ENCODE measurements around the gene DCDC2C. TPM values are rescaled to one million over a fixed set of nuclear protein-coding genes. Genes with fewer than 3 reads are reported as not detected.

Gene DCDC2C
- total RNA-seq, 2 donors from 2014 or later, result not detected

GRCh38 chr2:3864943-3865865 is 161.8 kb downstream of the DCDC2C start:
- no peak for ATAC-seq (replicated peaks)
- Mint-ChIP-seq H3K27ac (no peak overlapping the region), H3K27me3 (no peaks in the 10 kb centered on the region), H3K4me1 (no peaks in the 10 kb centered on the region), H3K4me3 (no peak overlapping the region), H3K36me3 (ENCODE audit: low read depth) (no peaks in the 10 kb centered on the region), H3K9me3 (no peaks in the 10 kb centered on the region)

GRCh38 chr2:3867469-3867868 is 164.1 kb downstream of the DCDC2C start:
- no peaks in the 10 kb centered on the region for H3K36me3 Mint-ChIP-seq (ENCODE audit: low read depth)
- no peaks in the 10 kb centered on the region for H3K9me3 Mint-ChIP-seq
- ATAC-seq (replicated peaks), result no peak
- no peak overlapping the region for H3K27ac Mint-ChIP-seq
- H3K4me1 Mint-ChIP-seq, result no peaks in the 10 kb centered on the region
- no peak overlapping the region for H3K4me3 Mint-ChIP-seq
- no peaks in the 10 kb centered on the region for H3K27me3 Mint-ChIP-seq

- Mint-ChIP-seq H3K27ac (no peak overlapping the region), H3K4me1 (no peaks in the 10 kb centered on the region), H3K9me3 (no peaks in the 10 kb centered on the region), H3K4me3 (no peak overlapping the region), H3K27me3 (no peaks in the 10 kb centered on the region), H3K36me3 (ENCODE audit: low read depth) (no peaks in the 10 kb centered on the region)
- no peak for ATAC-seq (replicated peaks)
Observed at GRCh38 chr2:3868012-3868805, 164.8 kb downstream of the DCDC2C start.

- Mint-ChIP-seq H3K36me3 (ENCODE audit: low read depth) (no peaks in the 10 kb centered on the region), H3K27me3 (no peaks in the 10 kb centered on the region), H3K27ac (no peak overlapping the region), H3K4me1 (no peaks in the 10 kb centered on the region), H3K4me3 (no peak overlapping the region), H3K9me3 (no peaks in the 10 kb centered on the region)
- no peak for ATAC-seq (replicated peaks)
Observed at GRCh38 chr2:3870222-3870621, 166.8 kb downstream of the DCDC2C start.

GRCh38 chr2:3871002-3871401 is 167.6 kb downstream of the DCDC2C start:
- no peaks in the 10 kb centered on the region for H3K4me1 Mint-ChIP-seq
- no peaks in the 10 kb centered on the region for H3K36me3 Mint-ChIP-seq (ENCODE audit: low read depth)
- no peak overlapping the region for H3K4me3 Mint-ChIP-seq
- no peak for ATAC-seq (replicated peaks)
- H3K9me3 Mint-ChIP-seq, result no peaks in the 10 kb centered on the region
- H3K27me3 Mint-ChIP-seq, result no peaks in the 10 kb centered on the region
- no peak overlapping the region for H3K27ac Mint-ChIP-seq

- Mint-ChIP-seq H3K27ac (no peak overlapping the region), H3K4me1 (no peaks in the 10 kb centered on the region), H3K27me3 (no peaks in the 10 kb centered on the region), H3K9me3 (no peaks in the 10 kb centered on the region), H3K4me3 (no peak overlapping the region), H3K36me3 (ENCODE audit: low read depth) (no peaks in the 10 kb centered on the region)
- ATAC-seq (replicated peaks), result no peak
Observed at GRCh38 chr2:3872451-3872850, 169.1 kb downstream of the DCDC2C start.

- Mint-ChIP-seq H3K4me3 (no peak overlapping the region), H3K27ac (no peak overlapping the region), H3K36me3 (ENCODE audit: low read depth) (no peaks in the 10 kb centered on the region), H3K9me3 (peaks cover 2% of the 10 kb centered on the region), H3K27me3 (no peaks in the 10 kb centered on the region), H3K4me1 (no peaks in the 10 kb centered on the region)
- ATAC-seq (replicated peaks), result no peak
Observed at GRCh38 chr2:3873899-3874298, 170.5 kb downstream of the DCDC2C start.

- H3K27me3 Mint-ChIP-seq, result peaks cover 3% of the 10 kb centered on the region
- ATAC-seq (replicated peaks), result no peak
- peaks cover 7% of the 10 kb centered on the region for H3K9me3 Mint-ChIP-seq
- H3K4me3 Mint-ChIP-seq, result no peak overlapping the region
- no peak overlapping the region for H3K27ac Mint-ChIP-seq
- no peaks in the 10 kb centered on the region for H3K36me3 Mint-ChIP-seq (ENCODE audit: low read depth)
- no peaks in the 10 kb centered on the region for H3K4me1 Mint-ChIP-seq
Observed at GRCh38 chr2:3876221-3876620, 172.8 kb downstream of the DCDC2C start.

- H3K9me3 Mint-ChIP-seq, result peaks cover 7% of the 10 kb centered on the region
- peaks cover 3% of the 10 kb centered on the region for H3K27me3 Mint-ChIP-seq
- H3K36me3 Mint-ChIP-seq (ENCODE audit: low read depth), result no peaks in the 10 kb centered on the region
- H3K27ac Mint-ChIP-seq, result no peak overlapping the region
- no peak for ATAC-seq (replicated peaks)
- H3K4me1 Mint-ChIP-seq, result no peaks in the 10 kb centered on the region
- no peak overlapping the region for H3K4me3 Mint-ChIP-seq
Observed at GRCh38 chr2:3876685-3877084, 173.3 kb downstream of the DCDC2C start.

GRCh38 chr2:3885629-3886628 is 182.6 kb downstream of the DCDC2C start:
- H3K27ac Mint-ChIP-seq, result no peak overlapping the region
- H3K9me3 Mint-ChIP-seq, result peaks cover 6% of the 10 kb centered on the region
- H3K4me3 Mint-ChIP-seq, result no peak overlapping the region
- no peaks in the 10 kb centered on the region for H3K4me1 Mint-ChIP-seq
- peaks cover 3% of the 10 kb centered on the region for H3K27me3 Mint-ChIP-seq
- no peak for ATAC-seq (replicated peaks)
- H3K36me3 Mint-ChIP-seq (ENCODE audit: low read depth), result no peaks in the 10 kb centered on the region

GRCh38 chr2:3895021-3895420 is 191.6 kb downstream of the DCDC2C start:
- Mint-ChIP-seq H3K27me3 (peaks cover 4% of the 10 kb centered on the region), H3K4me3 (no peak overlapping the region)

More at GRCh38 chr2:3895021-3895420, 191.6 kb downstream of the DCDC2C start:
- Mint-ChIP-seq H3K9me3 (peaks cover 7% of the 10 kb centered on the region), H3K4me1 (no peaks in the 10 kb centered on the region), H3K36me3 (ENCODE audit: low read depth) (no peaks in the 10 kb centered on the region), H3K27ac (no peak overlapping the region)
- no peak for ATAC-seq (replicated peaks)

Data from activated T-helper 17 cell treated with anti-CD3 and anti-CD28 coated beads, Interleukin-2, amount 50 U/mL, for 72 hours (primary cell).